ENCODE results near the gene ACSL1. TPM values are rescaled to one million over a fixed set of nuclear protein-coding genes. Genes with fewer than 3 reads are reported as not detected.

Gene ACSL1
- total RNA-seq, 1 experiment from 2014 or later: 12.5 TPM

DNA sequence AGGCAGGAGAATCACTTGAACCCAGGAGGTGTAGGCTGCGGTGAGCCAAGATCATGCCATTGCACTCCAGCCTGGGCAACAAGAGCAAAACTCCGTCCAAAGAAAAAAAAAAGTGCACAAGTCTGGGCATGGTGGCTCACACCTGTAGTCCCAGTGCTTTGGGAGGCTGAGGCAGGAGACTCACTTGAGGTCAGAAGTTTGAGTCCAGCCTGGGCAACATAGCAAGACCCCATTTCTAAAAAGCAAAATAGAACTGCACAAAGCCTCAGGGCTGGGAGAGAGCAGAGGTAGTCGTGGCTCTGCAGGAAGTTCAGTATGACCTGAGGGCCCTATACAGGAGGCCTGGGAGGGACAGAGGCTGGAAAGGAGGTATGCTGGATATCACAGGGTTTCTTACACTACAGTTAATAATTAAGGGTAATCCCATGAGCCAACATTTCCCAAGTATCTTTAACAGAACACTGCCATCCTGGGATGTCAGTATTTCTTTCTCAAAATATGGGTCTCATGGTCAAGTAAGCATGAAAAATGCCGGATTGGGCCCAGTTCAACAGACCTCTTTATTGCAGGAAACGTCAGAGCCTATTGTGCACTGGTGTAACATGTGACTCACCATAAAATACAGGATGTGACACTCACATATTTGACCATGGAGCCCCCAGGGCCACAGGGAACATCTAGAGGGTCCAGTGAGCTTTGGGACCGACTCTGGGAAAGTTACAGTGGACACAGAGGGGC lies 37.8 kb downstream of the ACSL1 start:
- BruUV-seq (replicated peaks): no TSS peak
- no peaks in the 10 kb centered on the region for H3K27me3 ChIP-seq (ENCODE audit: insufficient read depth, low read length)
- no peak overlapping the region for H3K4me3 ChIP-seq (replicated peaks in 1 of 2; ENCODE audit: low read depth in 1 of 2, low read length in 2 of 2)
- peaks cover 5 to 6% of the 10 kb centered on the region in 2 experiments; a peak in 3 of 4 replicates for H3K4me1 ChIP-seq (ENCODE audit: control insufficient read depth in 1 of 2, insufficient read depth in 2 of 2, low read length in 2 of 2)
- H2AFZ ChIP-seq (ENCODE audit: low read depth, low read length, poor library complexity, severe bottlenecking): no peak overlapping the region
- RAD21 ChIA-PET (ENCODE audit: low non-redundant PET in 1 of 2, low total read pairs in 2 of 2, uncharacterized antibody in 2 of 2, unreplicated experiment in 2 of 2): no interaction called here
- intact Hi-C loops (cut with micrococcal nuclease): no loop called here
- DNase-seq (ENCODE audit: low read depth, low spot score) (no peak), ATAC-seq (no peak)
- H4K20me1 ChIP-seq (ENCODE audit: insufficient read depth): no peaks in the 10 kb centered on the region
- CTCF ChIA-PET: no interaction called here
- no peaks in the 10 kb centered on the region for H3K9me3 ChIP-seq (ENCODE audit: control insufficient read depth in 1 of 2, insufficient read depth in 1 of 2, low read depth in 1 of 2, low read length in 2 of 2)
- no peak overlapping the region for H3K9ac ChIP-seq (ENCODE audit: low read length)
- no peak overlapping the region for H3K4me2 ChIP-seq (ENCODE audit: low read length)
- no peak overlapping the region for H3K27ac ChIP-seq (ENCODE audit: low read depth, low read length)
- no peaks in the 10 kb centered on the region for H3K36me3 ChIP-seq (ENCODE audit: control insufficient read depth in 1 of 2, insufficient read depth in 2 of 2, low read length in 2 of 2)
- no peak for TF ChIP-seq SP1 (IDR thresholded peaks at IDR 0.05; ENCODE audit: low read depth)
- TF ChIP-seq POLR2AphosphoS5 (IDR thresholded peaks at IDR 0.05; ENCODE audit: low read depth, low read length): no peak
- TF ChIP-seq ELF1 (IDR thresholded peaks at IDR 0.05; ENCODE audit: borderline replicate concordance, low read depth): no peak
- no peaks in the 10 kb centered on the region for H3K9me2 ChIP-seq (ENCODE audit: insufficient read depth)
- POLR2A ChIA-PET: no interaction called here
- H3K79me2 ChIP-seq (ENCODE audit: insufficient read depth, low read length): no peaks in the 10 kb centered on the region

- no peaks in the 10 kb centered on the region for H3K36me3 ChIP-seq (ENCODE audit: control insufficient read depth in 1 of 2, insufficient read depth in 2 of 2, low read length in 2 of 2)
- H3K9ac ChIP-seq (ENCODE audit: low read length): no peak overlapping the region
- DNase-seq (ENCODE audit: low read depth, low spot score): no peak
- BruUV-seq (replicated peaks): no TSS peak
- no peaks in the 10 kb centered on the region for H3K4me1 ChIP-seq (ENCODE audit: control insufficient read depth in 1 of 2, insufficient read depth in 2 of 2, low read length in 2 of 2)
- TF ChIP-seq, protein P1, sequence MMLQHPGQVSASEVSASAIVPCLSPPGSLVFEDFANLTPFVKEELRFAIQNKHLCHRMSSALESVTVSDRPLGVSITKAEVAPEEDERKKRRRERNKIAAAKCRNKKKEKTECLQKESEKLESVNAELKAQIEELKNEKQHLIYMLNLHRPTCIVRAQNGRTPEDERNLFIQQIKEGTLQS (IDR thresholded peaks at IDR 0.05): no peak
- TF ChIP-seq JUND (IDR thresholded peaks at IDR 0.05) (no peak), CEBPB (IDR thresholded peaks at IDR 0.05; ENCODE audit: low read depth) (no peak), EGR1 (IDR thresholded peaks at IDR 0.05; ENCODE audit: low read depth) (no peak), EZH2phosphoT487 (IDR thresholded peaks at IDR 0.05; ENCODE audit: borderline replicate concordance) (no peak), REST (IDR thresholded peaks at IDR 0.05; ENCODE audit: low read depth) (no peak)
- TF ChIP-seq, protein P2, sequence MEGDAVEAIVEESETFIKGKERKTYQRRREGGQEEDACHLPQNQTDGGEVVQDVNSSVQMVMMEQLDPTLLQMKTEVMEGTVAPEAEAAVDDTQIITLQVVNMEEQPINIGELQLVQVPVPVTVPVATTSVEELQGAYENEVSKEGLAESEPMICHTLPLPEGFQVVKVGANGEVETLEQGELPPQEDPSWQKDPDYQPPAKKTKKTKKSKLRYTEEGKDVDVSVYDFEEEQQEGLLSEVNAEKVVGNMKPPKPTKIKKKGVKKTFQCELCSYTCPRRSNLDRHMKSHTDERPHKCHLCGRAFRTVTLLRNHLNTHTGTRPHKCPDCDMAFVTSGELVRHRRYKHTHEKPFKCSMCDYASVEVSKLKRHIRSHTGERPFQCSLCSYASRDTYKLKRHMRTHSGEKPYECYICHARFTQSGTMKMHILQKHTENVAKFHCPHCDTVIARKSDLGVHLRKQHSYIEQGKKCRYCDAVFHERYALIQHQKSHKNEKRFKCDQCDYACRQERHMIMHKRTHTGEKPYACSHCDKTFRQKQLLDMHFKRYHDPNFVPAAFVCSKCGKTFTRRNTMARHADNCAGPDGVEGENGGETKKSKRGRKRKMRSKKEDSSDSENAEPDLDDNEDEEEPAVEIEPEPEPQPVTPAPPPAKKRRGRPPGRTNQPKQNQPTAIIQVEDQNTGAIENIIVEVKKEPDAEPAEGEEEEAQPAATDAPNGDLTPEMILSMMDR (IDR thresholded peaks at IDR 0.05 in 2 of 3, conservative IDR thresholded peaks at IDR 0.05 in 1 of 3; ENCODE audit: borderline replicate concordance in 1 of 3, insufficient read depth in 1 of 3, low read depth in 2 of 3, low read length in 2 of 3): no peak
- H3K27me3 ChIP-seq (ENCODE audit: insufficient read depth, low read length): no peaks in the 10 kb centered on the region
- H3K9me2 ChIP-seq (ENCODE audit: insufficient read depth): no peaks in the 10 kb centered on the region
- no peaks in the 10 kb centered on the region for H3K9me3 ChIP-seq (ENCODE audit: control insufficient read depth in 1 of 2, insufficient read depth in 1 of 2, low read depth in 1 of 2, low read length in 2 of 2)
- no peak overlapping the region for H3K27ac ChIP-seq (ENCODE audit: low read depth, low read length)
- intact Hi-C loops (cut with micrococcal nuclease): no loop called here
- ATAC-seq: no peak
- ChIA-PET CTCF (no interaction called here), POLR2A (no interaction called here), RAD21 (ENCODE audit: low non-redundant PET in 1 of 2, low total read pairs in 2 of 2, uncharacterized antibody in 2 of 2, unreplicated experiment in 2 of 2) (no interaction called here)
- H4K20me1 ChIP-seq (ENCODE audit: insufficient read depth): no peaks in the 10 kb centered on the region
- no peaks in the 10 kb centered on the region for H3K79me2 ChIP-seq (ENCODE audit: insufficient read depth, low read length)
- no peak overlapping the region for H3K4me2 ChIP-seq (ENCODE audit: low read length)
- no peak overlapping the region for H2AFZ ChIP-seq (ENCODE audit: low read depth, low read length, poor library complexity, severe bottlenecking)
- no peak overlapping the region for H3K4me3 ChIP-seq (replicated peaks in 1 of 2; ENCODE audit: low read depth in 1 of 2, low read length in 2 of 2)
Measured at GRCh38 chr4:184785813-184786212, 40.0 kb downstream of the ACSL1 start.
